HG03139 (cell line): ENCODE results near the gene LSM14B.
A peak's percentile ranks its signal among the peaks of the same experiment; 100 is the strongest.

ENCODE experiments used
- ATAC-seq: cut with Tn5 transposase; IDR thresholded peaks from one replicate; pipeline ENCODE4 v1.9.1; 2021; ENCODE audit not compliant: unreplicated experiment

The LSM14B gene

DNA sequence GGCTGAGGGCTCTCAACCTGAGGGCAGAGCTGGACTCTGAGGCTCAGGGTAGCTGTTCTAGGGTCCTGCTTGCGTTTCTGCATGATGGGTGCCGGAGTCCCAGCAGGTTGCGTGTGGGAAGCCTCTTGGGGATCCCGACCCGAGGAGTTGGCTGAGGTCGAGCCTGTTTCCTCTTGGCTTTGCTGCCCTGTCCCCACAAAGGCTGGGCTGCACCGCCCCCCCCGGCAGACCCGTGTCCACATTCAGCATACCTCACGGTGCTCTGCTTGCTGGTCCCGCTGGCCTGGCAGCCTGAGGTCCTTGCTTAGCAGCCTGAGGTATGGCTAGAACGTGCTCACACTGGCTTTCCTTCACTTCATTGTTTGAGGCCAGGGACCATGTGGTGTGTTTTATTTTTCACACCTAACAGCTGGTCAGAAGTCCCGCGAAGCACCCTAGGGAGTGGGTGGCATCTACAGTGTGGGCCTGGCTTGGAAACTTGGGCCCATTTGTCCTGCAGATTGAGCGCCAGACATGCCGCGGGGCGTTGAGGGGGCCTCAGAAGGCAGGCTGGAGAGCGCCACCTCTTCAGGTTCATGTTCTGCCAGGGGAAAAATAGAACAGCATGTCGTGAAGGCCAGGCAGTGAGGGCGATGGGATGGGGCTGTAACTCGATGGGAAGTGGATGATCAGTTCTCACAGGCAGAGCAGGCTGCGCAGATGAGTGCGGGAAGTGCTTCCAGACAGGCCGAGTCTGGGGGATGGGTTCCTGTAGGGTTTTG is 9.5 kb downstream of the LSM14B start:
- ATAC-seq = no peak

DNA sequence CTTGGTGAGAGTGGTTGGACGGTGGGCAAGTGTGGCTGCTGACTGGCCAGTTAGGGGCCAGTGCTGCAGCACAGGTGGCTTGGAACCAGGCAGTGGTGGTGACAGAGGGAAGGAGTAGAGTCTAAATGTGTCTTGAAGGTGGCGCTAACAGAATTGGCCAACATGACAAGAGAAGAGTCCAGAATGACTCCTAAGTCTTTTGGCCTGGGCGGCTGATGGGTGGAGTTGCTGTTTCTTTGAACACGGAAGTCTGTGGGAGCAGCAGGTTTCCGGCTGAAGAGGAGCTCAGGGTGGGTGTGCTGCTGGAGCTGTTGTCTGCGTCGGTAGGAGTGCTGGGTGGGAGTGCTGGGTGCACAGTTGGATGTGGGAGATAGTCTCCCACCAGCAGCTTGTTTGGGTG is 10.1 kb downstream of the LSM14B start:
- no peak for ATAC-seq

DNA sequence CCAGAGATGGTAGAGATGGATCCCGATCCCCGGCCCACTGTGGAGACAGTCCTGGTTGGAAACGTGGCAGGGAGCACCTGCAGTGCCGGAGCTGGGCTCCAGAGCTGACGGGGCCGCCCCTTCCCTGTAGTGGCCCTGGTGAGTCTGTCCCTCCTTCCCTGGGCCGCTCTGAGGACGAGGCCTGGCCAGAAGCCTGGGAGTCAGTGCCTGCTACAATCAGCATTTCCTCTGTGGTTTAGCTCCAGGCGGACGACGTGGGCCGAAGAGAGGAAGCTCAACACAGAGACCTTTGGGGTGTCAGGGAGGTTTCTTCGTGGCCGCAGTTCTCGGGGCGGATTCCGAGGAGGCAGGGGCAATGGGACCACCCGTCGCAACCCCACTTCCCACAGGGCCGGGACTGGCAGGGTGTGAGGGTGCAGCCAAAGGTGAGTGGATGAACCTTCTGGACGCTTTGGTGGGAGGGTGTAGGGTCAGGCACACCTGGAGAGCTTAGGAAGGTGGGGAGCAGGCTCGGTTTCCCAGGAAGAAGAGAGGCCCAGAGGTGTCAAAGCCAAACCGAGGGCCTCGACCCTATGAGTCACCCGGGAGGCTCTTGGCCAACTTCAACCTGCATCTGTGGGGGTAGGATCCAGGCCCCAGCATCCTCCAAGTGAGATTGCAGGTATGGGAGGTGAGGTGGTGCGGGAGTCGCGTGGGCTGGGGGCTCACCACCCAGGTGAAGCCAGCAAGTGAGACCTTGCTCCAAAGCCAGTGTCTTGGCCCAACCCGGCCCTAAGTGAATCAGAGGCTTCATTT is 11.0 kb downstream of the LSM14B start:
- no peak for ATAC-seq

DNA sequence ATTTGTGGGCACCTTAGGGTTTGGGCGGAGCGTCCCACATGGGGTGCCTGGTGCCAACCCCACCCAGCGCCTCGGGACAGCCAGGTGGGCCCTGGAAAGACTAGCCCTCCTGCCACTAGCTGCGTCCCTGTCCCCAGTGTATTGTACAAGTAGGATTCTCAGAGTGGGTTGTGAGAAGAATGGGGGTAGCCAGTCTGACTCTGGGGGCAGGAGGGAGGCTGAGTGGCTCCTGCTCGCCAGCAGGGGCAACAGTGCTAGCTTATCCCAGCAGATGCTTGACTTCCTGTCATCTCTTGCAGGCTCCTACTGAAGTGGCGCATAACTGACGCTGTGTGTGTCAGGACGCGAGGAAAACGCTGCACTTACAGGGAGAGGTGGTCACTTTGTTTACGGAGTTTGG is 11.6 kb downstream of the LSM14B start:
- ATAC-seq = no peak

DNA sequence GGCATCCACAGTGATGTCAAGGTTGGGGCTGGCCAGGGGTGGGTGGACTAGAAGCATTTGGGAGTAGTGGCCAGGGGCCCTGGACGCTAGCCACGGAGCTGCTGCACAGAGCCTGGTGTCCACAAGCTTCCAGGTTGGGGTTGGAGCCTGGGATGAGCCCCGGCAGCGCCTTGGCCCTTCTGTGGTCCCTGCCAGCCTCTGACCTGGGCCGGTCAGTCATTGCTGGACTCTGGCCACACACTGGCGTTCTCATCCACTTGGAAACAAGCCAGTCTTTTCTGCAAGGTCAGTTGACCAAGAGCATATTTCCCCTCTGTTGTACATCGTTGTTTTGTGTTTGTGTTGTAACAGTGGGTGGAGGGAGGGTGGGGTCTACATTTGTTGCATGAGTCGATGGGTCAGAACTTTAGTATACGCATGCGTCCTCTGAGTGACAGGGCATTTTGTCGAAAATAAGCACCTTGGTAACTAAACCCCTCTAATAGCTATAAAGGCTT is 12.5 kb downstream of the LSM14B start:
- no peak for ATAC-seq

DNA sequence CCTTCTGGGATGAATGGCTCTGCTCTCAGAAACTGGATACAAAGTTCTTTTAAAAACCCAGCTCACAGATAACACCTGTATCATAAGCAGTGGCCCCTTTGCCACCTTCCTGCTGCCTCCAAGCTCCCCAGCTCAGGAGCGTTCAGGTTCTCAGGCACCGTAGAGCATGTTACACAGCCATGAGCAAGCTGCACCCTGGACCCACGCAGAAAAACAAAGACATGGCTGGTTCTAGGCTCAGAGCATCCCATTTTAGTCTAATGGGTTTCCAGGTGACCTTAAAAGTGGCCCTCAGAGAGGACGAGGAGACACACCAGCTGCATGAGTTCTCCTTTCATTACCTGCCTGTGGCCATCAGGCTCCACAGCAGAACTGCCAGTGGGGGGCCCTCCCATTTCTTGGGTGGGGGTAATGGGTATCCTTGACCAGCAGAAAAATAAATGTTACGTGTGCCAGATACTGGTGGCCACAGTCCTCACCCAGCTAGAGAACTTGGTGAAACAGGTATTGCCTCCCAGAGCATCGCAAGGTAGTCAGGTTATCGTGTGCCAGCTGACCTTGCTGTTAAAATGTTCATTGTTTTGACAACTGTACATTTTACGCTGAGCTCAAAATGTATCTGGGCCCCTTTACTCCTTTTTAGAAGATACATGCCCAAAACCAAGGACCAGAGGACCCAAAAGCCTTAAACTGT is 13.4 kb downstream of the LSM14B start:
- ATAC-seq = no peak

DNA sequence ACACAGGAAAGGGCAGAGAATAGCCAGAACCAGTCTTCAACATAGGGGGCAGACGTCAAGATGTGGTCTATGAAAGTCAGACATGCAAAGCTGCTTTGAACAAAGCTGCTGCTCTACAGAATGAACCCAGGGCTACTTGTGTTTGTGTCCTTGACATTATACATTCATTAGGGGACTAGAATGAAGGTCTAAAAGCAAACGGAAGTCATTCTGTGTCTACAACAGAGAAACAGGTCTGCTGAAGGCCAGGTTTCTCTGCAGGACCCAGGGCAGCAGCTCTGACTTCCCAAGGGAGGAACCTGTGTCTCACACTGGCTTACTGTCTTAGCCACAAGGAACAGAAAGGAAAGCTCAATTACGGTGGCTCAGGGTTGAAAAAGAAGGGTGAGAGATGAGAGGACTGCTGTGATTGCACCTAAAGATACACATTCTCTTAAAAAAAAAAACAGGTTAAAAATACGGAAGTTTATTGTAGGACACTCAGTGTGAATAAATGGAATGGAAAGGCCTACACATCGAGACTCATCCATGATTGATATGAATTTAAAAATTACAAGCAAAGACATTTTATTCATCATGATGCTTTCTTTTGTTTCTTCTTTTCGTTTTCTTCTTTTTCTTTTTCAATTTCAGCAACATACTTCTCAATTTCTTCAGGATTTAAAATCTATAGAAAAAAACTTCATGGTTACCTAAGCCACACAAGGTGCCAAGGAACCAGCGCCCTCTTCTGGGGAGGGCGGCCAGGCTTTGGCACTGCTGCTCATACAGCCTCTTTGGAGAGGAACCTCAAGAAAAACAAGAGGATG is 14.2 kb downstream of the LSM14B start:
- no peak for ATAC-seq

DNA sequence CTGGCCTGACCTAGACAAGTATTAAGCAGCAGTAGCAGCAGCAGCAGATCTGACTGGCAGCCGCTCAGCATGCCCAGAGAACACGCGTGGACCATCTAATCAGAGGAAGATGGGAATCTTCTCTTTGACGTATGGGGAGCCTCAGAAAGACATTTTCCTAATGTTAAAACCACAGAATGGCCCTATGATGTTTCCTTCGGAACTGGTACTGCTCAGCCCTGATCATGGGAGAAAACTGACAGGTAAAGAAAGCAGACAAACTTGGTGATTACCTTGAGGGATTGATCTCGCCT is 14.8 kb downstream of the LSM14B start:
- no peak for ATAC-seq

DNA sequence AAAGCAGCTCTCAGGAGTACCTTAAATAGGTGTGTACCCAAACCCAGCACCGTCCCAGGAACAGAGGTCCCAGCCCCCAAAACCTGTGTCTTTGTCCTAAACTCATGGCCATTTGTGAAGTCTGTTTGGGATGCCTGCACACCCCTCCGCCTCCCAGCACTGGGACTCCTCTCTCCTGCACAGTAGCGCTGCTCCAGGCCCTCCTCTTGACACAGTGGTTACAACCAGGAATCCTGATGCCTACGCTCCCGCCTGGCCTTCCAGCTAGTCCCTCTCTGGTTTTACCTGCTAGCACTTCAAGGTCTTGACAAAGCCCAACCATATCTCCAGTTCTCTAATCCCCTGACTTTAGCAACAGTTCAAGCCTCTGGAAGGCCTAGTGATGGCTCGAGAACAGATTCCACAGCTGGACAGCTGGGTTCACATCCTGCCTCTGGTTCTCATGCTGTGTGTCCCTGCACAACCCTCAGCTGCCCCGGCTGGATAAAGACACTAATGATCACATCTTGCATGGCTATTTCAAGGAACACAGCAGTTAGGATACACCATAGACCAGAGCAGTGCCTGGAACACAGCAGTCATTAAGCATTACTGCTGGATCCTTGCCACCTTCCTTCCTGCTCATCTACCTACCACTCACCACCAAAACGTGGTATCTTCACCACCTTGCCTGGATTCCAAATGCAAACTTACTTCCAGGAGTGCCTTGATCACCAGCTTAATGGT is 15.4 kb downstream of the LSM14B start:
- ATAC-seq = no peak

DNA sequence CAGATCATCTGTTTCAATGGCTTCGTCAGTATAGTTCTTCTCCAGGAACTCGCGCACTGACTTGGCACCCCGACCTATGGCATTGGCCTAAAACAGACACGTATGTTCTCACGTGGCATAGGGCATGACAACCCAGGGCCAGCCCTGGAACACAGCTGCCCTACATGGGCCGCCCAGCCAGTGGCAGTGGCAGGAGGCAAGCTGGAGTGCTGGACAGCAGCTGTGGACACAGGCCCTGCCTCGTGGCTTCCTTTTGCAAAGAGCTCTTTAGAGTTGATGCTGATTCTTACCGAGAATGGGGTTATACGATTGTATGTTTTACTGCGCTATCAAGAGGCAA is 15.9 kb downstream of the LSM14B start:
- no peak for ATAC-seq

DNA sequence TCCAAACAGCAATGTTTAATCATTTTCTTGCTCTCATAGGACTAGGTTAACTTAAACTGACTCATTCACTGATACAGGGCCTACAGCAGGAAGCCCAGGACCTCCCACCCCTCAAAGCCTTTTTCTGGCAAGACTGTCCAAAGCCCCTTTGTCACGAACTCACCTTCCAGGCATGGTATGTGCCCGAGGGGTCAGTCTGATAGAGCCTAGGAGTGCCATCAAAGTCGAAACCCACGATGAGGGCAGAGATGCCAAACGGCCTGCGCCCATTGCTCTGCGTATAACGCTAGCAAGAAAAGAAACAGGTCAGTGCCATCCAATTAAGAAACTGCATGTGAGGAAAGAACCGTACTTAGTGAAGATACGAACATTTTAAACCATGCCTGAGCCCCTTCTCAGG is 16.6 kb downstream of the LSM14B start:
- no peak for ATAC-seq

DNA sequence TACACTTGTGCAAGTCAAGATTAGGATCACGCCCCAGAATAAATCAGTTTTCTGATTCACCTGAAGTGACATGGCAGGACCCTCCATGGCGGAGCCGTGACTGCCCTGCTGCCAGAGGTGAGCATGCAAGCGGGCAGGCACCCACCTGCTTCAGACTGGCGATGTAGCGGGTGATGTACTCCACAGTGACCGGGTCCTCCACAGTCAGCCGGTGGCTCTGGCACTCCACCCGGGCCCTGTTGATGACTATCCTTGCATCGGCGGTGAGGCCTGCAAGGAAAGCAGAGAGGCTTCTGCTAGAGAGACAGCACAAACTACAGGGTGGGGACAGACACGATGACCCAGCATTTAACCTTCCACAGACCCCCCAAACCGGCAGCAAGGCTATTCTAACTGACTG is 17.4 kb downstream of the LSM14B start:
- no peak for ATAC-seq

DNA sequence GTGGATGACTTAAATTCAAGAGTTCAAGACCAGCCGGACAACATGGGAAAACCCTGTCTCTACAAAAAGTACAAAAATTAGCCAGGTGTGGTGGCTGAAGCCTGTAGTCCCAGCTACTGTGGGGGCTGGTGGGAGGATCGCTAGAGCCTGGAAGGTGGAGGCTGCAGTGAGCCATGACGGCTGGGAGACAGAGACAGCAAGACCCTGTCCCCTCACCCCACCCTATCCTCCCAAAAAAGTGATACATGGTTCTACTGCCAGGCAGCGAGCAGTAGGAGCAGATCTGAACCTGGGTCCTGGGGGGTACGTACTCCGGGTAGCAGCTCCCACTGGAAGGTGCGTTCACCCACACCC is 18.7 kb downstream of the LSM14B start:
- no peak for ATAC-seq

DNA sequence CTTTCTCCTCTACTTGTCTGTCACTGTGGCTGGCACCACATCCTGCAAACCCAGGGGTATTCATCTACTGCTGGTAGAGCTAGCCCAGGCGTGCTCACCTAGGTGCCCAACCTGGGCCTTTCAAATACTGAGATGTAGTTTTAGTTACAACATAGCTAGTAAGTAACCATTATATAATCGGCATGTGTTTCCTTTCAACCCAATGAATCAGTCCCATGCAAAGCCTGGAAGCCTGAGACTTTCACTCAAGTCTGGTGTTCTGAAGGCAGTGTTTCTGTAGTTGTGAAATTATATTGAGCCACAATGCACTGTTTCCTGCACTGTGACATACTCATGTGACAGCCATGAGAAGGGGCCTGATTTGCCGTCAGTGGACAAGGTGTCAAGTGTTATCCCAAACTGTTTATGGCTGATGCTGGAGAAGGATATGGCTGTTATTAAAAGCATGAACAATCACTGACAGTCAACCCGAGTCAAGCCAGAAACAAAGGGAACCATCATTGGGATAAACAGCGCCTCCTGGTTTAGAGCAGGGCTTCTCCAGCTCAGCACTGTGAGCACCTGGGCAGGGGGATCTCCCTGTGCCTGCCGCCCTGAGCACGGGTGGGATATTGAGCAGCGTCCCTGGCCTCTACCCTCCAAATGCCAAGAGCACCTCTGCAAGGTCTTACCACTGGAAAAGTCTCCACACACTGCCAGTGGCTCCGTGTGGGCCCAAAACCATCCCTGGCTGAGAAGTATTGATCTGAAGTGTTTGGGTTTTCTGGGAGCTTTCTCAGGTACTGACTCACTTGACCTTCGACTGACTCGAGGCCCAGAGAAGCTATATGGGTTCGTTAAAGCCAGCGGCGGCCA is 19.3 kb downstream of the LSM14B start:
- ATAC-seq = no peak

DNA sequence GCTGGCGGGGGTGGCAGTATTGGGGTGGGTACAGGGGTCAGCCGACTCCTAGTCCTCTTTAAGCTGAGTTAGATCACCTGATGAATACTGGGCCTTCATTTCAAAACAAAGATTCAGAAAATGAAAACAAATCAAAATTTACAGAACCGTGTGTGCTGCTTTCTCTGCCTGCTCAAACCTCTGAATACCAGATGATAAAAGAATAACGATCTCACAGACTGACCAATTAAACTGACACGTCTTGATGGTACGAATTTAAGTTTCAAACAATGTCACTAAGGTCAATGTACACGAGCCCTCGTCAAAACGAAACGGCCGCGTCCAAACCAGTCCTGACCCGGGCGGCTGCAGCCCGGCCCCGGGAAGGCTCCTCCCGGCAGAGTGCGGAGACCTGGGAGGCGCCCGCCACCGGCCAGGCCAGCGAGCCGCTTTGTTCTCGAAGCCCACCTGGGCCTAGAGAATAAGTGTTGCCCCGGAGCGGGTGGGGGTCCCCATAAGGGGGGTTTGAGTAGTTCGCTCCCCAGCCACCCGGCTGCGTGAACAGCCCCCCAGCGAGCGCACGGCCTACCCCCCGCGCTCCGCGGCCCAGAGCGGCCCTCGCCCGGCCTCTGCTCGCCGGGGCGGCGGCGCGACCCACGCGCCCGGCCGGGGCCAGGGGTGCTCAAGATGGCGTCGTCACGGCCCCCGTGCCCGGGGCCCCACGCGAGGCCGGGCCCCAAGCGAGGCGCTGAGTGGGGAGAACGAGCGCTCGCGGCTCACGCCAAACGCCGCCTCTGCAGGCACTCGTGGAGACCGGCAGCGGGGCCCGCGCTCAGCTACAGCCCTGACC is 20.2 kb downstream of the LSM14B start:
- ATAC-seq = peak; percentile 15

DNA sequence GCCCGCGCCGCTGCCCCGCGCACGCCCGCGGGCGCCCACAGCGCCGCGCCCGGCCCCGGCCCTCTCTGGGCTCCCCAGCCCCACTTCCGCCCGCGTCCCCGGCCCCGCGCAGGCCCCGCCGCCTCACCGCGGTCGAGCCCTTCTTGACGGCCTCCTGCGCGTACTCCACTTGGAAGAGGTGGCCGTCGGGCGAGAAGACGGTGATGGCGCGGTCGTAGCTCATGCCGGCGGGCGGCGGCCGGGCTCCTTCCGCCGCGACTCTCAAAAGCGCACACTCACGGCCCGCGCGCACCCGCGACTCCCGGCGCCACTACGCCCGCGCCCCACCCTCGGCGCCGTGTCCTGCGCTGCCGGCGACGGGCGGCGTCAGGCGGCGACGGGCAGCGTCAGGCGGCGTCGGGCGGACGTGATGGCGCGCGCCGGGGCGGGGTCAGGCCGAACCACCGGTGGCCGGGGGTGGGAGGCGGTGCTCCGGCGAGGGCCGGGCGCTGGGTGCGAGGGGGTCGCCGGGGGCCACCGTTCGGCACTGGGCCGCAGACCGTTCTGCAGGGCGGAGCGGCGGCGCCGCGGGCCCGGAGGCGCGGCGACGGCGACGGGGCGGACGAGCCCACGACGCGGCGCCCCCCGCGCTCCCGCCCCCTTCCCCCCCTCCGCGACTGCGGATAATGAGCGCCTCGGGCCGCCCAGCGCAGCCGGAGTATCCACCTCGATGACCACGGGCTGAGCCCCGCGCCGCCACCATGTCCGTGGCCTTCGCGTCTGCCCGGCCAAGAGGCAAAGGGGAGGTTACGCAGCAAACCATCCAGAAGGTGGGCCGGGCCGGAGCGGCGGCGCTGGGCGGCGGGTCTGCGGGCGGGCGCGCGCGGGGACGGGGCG is 21.0 kb downstream of the LSM14B start, which contains the start of the genes PSMA7 and SS18L1:
Gene PSMA7 (minus strand): TSS at position 314 of the 876 bp plus-strand sequence. CDS start 91 bp downstream, at position 223.
Gene SS18L1 (plus strand): TSS at position 689 of the 876 bp plus-strand sequence. CDS start 52 bp downstream, at position 741.
- ATAC-seq = peak; percentile 66

DNA sequence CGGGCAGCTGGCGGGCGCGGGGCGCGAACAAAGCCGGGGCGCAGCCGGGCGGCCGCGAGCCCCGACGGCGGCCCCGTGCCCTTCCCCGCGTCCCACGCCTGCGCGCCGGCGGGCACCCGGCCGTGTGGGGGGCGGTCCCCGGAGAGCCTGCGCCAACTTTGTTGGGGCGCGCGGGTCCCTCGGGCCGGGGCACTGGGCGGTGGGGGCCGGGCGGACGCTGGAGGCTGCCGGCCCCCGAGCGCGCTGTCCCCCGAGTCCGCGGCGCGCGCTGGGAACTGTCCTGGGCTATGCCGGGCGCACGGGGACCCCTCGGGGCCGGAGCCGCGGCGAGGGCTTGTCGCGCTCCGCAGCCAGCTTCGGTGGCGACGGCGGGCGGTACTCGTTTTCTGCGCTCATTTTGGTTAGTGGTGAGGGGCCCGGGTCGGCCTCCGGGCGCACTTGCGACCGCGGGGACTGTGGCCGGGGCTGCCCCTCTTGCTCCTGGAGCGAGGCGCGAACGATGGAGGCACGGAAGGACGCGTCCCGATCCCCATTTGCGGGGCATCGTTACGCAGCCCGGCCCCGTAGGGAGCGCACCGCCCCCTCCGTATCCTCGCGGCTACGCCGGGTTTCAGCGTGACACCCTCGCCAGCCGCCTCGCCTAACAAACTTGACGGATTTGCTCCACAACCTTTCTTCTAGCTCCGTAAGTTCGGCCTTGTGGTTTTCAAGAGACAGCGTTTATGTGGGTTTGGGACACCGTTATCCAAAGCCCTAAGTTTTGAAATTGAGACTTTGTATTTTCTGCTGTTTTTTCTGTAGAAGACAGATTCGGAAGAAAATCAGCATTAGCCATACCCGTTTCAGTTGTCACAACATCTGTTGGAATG is 21.9 kb downstream of the LSM14B start:
- peak; percentile 2 for ATAC-seq
